Activated naive CD4-positive, alpha-beta T cell treated with anti-CD3 and anti-CD28 coated beads, Interleukin-2, amount 10 ng/mL, durations not matched to agents 7 days and 5 days (primary cell): Measurements from ENCODE around the gene STMN3.
"Not testable (repeated sequence)": the region's sequence is repeated elsewhere in the genome, so short reads cannot be mapped to it uniquely, and the experiment has no call there.

ENCODE experiments used
- CTCF ChIA-PET: fragments of 350-600 bp; sonication (Branson Sonifier 250); formaldehyde crosslinking; loops from one replicate; lab custom pipeline; 2021; ENCODE audit warnings: antibody characterized with exemption; lab: Charles Lee
- DNase-seq: peaks from one replicate; pipeline ENCODE4 v3.0.0-alpha.2; 2020
- H3K27ac Mint-ChIP-seq: one replicate; pipeline ENCODE4 v1.8.0; 2021; ENCODE audit warnings: mild to moderate bottlenecking, moderate library complexity, mixed read lengths
- H3K27me3 Mint-ChIP-seq: one replicate; pipeline ENCODE4 v1.8.0; 2021; ENCODE audit warnings: mild to moderate bottlenecking, mixed read lengths
- H3K36me3 Mint-ChIP-seq: one replicate; pipeline ENCODE4 v1.8.0; 2021; ENCODE audit warnings: mixed read lengths
- H3K4me1 Mint-ChIP-seq: one replicate; pipeline ENCODE4 v1.8.0; 2021; ENCODE audit warnings: mixed read lengths
- H3K4me3 Mint-ChIP-seq: one replicate; pipeline ENCODE4 v1.8.0; 2021; ENCODE audit warnings: mild to moderate bottlenecking, moderate library complexity, mixed read lengths
- H3K9me3 Mint-ChIP-seq: one replicate; pipeline ENCODE4 v1.8.0; 2021; ENCODE audit warnings: mixed read lengths

Gene STMN3

DNA sequence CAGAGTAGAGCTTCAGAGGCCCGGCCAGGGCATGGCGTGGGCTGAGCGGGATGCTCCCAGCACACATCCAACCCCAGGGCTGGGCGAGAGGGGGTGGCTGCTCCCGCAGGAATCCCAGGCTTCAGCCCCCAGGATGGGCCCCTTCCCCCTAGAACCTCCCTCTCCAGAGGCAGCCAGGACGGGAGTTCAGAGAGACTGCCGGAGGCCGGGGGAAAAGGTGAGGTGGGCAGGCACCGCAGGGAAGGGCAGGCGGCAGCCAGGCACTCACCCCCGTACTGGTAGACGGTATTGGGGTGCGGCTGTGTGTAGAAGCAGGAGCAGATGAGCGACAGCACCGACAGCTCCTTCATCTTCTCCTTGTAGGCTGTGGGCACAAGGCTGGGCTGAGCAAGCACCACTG lies 9.3 kb downstream of the STMN3 start:
- DNase-seq, result no peak
- Mint-ChIP-seq H3K27me3 (peaks cover 16% of the 10 kb centered on the region), H3K4me3 (no peak overlapping the region), H3K9me3 (no peaks in the 10 kb centered on the region), H3K4me1 (peaks cover 20% of the 10 kb centered on the region), H3K27ac (peak overlapping the region; percentile 64), H3K36me3 (peaks cover 10% of the 10 kb centered on the region)
- CTCF ChIA-PET, result interaction anchor here (1.1 to 3.2 kb wide), 2 partner anchors 16 to 107 kb away, joined by 4 to 17 read pairs; partner anchors contain the start of genes GMEB2 and PTK6

DNA sequence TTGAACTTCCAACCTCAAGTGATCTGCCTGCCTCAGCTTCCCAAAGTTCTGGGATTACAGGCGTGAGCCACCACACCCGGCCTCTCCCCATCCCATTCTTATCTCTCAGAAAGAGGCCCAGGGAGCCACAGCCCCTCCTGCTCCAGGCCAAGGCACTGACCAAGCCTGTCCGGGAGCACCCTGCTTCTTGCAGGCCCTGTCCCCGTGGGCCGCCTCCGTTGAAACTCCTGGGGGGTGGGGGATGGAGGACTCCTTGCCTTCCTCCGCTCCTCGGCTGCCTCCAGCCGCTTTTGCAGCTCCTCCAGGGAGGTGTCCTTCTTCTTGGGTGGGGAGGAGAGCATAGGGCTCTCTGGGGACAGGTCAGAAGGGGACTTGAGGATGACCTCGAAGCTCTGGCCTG lies 9.7 kb downstream of the STMN3 start:
- H3K27ac Mint-ChIP-seq, result peak overlapping the region; percentile 72
- H3K36me3 Mint-ChIP-seq, result peaks cover 10% of the 10 kb centered on the region
- H3K9me3 Mint-ChIP-seq, result no peaks in the 10 kb centered on the region
- DNase-seq, result no peak
- peaks cover 11% of the 10 kb centered on the region for H3K27me3 Mint-ChIP-seq
- peaks cover 24% of the 10 kb centered on the region for H3K4me1 Mint-ChIP-seq
- peak overlapping the region; percentile 59 for H3K4me3 Mint-ChIP-seq
- CTCF ChIA-PET, result interaction anchor here (1.1 to 3.2 kb wide), 2 partner anchors 16 to 106 kb away, joined by 4 to 17 read pairs; partner anchors contain the start of genes GMEB2 and PTK6

DNA sequence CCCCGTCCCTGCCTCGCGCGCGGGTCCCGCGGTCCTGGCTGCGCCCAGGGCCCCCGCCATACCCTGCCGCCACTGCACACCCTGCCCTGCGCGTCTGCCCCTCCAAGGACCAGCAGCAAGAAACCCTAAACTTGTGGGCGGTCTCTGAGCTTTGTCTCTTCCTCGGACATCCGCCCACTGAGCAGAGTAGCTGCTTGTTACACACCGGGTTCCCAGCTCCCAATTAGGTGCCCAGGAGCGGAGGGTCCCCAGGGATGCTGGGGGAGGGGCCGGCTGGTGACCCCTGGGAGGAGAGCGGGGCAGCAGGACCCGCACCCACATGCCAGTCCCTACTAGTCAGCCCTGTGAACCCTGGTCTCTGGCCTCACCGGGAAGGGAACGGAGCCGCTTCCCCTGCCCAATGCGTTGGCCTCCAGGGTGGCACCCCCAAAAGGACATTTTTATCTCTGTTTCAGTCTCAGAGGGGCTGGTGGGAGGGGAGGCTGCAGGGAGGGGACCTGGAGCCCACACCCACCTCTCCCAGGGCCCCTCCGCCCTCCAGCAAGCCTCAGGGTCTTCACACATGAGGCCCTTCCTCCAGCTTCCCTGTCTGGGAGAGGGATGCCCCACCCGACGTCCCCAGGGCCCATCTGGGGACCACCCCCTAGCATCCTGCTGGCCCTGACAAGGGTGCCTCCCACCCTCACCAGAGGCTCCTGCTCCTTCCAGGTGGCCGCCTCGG lies 10.5 kb downstream of the STMN3 start:
- peaks cover 12% of the 10 kb centered on the region for H3K36me3 Mint-ChIP-seq
- H3K4me1 Mint-ChIP-seq, result peaks cover 30% of the 10 kb centered on the region
- peaks cover 9% of the 10 kb centered on the region for H3K27me3 Mint-ChIP-seq

DNA sequence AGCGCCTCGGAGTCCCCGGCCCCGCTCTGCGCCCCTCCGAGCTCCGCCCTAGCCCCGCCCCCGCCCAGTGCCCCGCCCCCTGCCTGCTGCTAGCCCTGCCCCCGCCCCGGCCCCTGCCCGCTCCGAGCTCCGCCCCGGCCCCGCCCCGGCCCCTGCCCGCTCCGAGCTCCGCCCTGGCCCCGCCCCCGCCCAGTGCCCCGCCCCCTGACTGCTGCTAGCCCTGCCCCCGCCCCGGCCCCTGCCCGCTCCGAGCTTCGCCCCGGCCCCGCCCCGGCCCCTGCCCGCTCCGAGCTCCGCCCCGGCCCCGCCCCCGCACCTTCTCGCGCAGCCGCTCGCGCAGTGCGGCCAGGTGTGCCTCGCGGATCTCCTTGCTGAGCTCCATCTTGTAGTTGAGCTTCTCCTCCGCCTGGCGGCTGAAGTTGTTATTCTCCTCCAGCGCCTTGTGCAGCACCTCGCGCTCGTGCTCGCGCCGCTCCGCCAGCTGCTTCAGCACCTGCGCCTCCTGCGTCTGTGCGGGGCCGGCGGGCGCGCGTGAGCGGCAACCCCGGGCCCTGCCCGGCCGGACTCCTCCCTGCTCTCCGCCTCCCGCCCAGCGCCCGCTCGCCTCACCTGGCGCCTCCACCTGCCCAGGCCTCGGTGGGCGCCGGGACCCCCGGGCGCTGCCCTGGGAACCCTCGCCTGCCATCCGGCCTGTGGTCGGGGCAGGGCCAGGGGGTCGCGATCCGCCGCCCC lies 11.3 kb downstream of the STMN3 start:
- peaks cover 9% of the 10 kb centered on the region for H3K27me3 Mint-ChIP-seq
- H3K4me1 Mint-ChIP-seq, result peaks cover 37% of the 10 kb centered on the region
- peak; percentile 97 for DNase-seq
- CTCF ChIA-PET, result interaction anchor here (0.8 to 3.2 kb wide), 9 partner anchors 9 to 104 kb away, joined by 3 to 17 read pairs (median 4); partner anchors contain the start of genes ARFRP1, GMEB2, HELZ2 and RTEL1
- H3K4me3 Mint-ChIP-seq, result peak overlapping the region; percentile 74
- peak overlapping the region; percentile 93 for H3K27ac Mint-ChIP-seq
- H3K9me3 Mint-ChIP-seq, result no peaks in the 10 kb centered on the region
- H3K36me3 Mint-ChIP-seq, result peaks cover 12% of the 10 kb centered on the region

More for the DNA sequence above, 10.5 kb downstream of the STMN3 start:
- peak overlapping the region; percentile 59 for H3K4me3 Mint-ChIP-seq
- H3K9me3 Mint-ChIP-seq, result no peaks in the 10 kb centered on the region
- DNase-seq, result no peak
- CTCF ChIA-PET, result interaction anchor here (1.1 to 3.2 kb wide), 3 partner anchors 11 to 15 kb away, joined by 5 to 17 read pairs (median 7); partner anchors contain the start of genes GMEB2, RTEL1 and STMN3
- H3K27ac Mint-ChIP-seq, result peak overlapping the region; percentile 74

DNA sequence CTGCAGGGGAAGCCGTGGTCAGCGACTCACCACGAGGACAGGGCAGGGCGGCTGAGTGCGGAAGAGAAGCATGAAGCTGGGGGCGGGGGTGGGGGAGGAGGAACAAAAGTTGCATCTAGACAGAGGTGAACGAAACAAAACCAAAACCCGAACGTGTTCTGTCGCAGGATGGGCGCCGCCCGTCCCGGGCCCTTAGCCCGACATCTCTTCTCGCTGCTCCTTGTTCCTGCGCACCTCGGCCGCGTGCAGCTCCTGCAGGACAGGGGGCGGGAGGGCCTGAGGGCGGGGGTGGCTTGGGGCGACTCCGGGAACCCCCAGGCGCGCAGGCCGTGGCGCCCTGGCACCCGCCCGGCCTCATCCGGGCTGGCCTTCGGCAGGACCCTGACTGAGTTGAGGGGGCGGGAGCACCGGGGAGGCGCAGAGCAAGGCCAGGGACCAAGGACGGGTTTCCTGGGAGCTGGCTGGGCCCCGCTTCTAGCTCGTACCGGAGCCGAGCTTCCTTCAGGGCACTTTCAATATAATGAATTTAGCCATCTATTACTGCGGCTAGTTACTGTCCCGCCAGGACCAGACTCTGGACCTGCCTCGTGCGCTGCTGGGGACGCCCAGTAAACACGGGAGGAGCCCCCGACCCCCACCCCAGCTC lies 12.0 kb downstream of the STMN3 start:
- CTCF ChIA-PET, result interaction anchor here (0.8 to 3.2 kb wide), 9 partner anchors 10 to 103 kb away, joined by 3 to 17 read pairs (median 4); partner anchors contain the start of genes ARFRP1, GMEB2, HELZ2 and RTEL1
- DNase-seq, result peak; percentile 81

DNA sequence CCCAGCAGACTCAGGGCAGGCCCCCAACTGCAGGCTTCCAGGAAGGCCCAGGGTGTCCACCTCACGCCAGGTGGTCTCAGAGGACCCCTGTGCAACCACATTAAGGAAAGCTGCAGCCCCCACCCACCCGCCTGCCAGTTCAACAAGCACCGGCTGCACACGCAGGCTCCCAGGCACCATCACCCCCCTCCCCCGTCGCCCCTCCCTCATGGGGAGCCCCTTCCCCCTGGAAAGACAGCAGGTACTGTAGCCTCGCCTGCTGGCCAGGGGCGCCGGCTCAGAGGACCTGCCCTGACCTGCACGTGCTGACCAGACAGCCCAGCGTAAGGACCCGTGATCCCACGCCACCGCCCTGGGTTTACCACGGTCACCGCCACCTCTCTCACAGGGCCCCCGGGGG lies 12.5 kb downstream of the STMN3 start:
- peak; percentile 51 for DNase-seq

More for the DNA sequence above, 12.0 kb downstream of the STMN3 start:
- H3K4me1 Mint-ChIP-seq, result peaks cover 40% of the 10 kb centered on the region
- H3K4me3 Mint-ChIP-seq, result peak overlapping the region; percentile 74
- H3K36me3 Mint-ChIP-seq, result peaks cover 12% of the 10 kb centered on the region
- no peaks in the 10 kb centered on the region for H3K9me3 Mint-ChIP-seq
- H3K27me3 Mint-ChIP-seq, result peaks cover 9% of the 10 kb centered on the region
- peak overlapping the region; percentile 93 for H3K27ac Mint-ChIP-seq

DNA sequence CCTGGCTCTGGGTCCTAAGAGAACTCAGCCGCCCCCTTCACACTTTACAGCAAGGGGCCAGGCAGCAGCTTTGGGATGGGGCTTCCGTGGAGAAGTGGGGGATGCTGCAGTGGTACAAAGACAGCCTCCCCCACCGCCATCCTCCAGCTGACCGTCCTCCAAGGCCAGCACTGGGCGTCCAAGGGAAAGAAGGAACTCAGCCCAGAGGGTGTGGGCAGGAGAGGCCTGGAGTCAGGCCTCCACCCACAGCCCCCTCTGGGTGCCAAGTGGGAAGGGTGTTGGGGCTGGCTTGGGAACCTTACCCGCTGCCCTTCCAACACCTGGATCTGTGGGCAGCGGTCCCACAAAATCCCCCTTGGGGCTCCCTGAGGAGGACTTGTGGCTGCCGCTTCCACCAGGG lies 13.1 kb downstream of the STMN3 start:
- peaks cover 49% of the 10 kb centered on the region for H3K4me1 Mint-ChIP-seq
- H3K4me3 Mint-ChIP-seq, result peak overlapping the region; percentile 91
- CTCF ChIA-PET, result no interaction called here
- H3K9me3 Mint-ChIP-seq, result no peaks in the 10 kb centered on the region
- peaks cover 12% of the 10 kb centered on the region for H3K36me3 Mint-ChIP-seq
- no peak for DNase-seq
- H3K27me3 Mint-ChIP-seq, result peaks cover 9% of the 10 kb centered on the region
- peak overlapping the region; percentile 100 for H3K27ac Mint-ChIP-seq

More for the DNA sequence above, 12.5 kb downstream of the STMN3 start:
- H3K4me1 Mint-ChIP-seq, result peaks cover 43% of the 10 kb centered on the region
- not testable (repeated sequence) for H3K9me3 Mint-ChIP-seq, H3K27me3 Mint-ChIP-seq
- H3K36me3 Mint-ChIP-seq, result peaks cover 12% of the 10 kb centered on the region
- peak overlapping the region; percentile 91 for H3K4me3 Mint-ChIP-seq
- H3K27ac Mint-ChIP-seq, result peak overlapping the region; percentile 100
- CTCF ChIA-PET, result interaction anchor here (1.6 to 3.2 kb wide), 2 partner anchors 13 to 48 kb away, joined by 3 to 17 read pairs; partner anchors contain the start of gene GMEB2

DNA sequence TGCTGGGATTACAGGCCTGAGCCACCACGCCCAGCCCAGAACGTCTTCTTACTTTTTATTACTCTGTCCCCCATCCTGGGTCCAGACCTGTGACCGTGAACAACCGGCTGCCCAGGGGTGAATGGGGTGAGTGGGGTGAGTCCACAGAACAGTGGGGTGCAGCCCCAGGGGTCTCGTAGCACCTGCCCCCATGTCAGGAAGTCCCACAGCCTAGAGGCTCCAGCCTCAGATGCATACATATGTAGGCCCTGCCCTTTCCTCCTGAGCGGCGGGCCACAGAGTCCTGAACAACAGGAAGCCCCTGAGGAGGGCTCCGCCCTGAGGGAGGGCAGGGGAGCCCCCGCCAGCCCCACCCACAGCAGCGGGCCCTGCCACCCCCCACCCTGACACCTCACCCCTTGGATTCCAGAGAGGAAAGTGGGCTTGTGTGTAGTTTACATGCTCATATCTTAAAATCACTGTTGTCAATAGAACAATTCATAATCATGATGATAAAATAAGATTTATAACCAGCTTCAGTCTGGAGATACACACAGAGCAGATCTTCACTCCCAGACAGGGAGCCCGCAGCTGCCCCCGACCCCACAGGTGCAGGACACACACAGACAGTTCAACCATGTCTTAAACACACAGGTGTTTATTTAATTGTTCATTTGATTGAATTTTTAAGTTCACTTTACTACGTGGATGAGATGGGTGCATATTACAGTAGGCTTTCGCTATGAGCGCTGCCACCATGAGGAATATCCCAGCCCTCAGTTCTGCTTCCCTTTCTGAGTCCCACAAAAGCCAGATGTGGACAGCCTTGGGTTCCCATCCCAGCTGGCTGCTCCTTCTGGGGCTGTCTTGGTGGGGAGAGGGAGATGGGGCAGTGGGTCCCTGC lies 13.9 kb downstream of the STMN3 start:
- DNase-seq, result peak; percentile 90
- no peaks in the 10 kb centered on the region for H3K9me3 Mint-ChIP-seq
- H3K27ac Mint-ChIP-seq, result peak overlapping the region; percentile 100
- peaks cover 54% of the 10 kb centered on the region for H3K4me1 Mint-ChIP-seq
- H3K36me3 Mint-ChIP-seq, result peaks cover 12% of the 10 kb centered on the region
- H3K27me3 Mint-ChIP-seq, result peaks cover 9% of the 10 kb centered on the region
- peak overlapping the region; percentile 91 for H3K4me3 Mint-ChIP-seq
- CTCF ChIA-PET, result no interaction called here

DNA sequence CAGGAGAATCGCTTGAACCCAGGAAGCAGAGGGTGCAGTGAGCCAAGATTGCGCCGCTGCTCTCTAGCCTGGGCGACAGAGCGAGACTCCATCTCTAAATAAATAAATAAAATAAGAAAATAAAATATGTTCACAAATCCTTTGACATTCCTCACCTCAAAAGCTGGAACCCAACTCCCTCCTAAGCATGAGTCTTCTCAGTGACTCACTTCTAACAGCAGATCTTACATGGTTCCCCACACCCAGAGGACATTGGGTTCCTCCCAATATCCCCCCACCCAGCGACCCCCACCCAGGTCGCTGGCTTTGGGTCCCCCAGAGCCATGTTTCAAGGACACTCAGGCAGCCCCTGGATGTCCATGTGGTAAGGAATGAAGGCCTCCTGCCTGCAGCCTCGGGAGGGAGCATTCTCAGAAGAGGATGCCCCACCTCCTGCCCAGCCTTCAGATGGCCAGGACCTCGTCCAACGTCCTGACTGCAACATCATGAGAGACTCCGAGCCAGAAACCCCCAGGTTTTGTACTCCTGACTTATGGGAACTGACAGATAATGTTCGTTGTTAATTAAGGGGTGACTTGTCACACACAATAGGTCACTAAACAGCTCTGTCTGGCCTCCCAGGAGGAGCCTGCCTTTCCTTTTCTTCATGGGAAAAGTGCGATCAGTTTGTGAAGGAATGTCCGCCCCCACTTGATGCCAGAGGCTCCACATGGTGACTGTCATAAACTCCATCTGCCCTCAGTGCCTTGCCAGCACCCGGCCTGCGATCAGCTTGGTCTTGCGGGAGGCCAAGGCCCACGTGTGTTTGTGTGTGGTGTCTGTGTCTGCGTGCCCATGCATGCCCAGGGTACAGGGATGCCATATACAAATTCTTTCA lies 16.2 kb downstream of the STMN3 start:
- Mint-ChIP-seq H3K36me3 (peaks cover 18% of the 10 kb centered on the region), H3K27ac (peak overlapping the region; percentile 100)

DNA sequence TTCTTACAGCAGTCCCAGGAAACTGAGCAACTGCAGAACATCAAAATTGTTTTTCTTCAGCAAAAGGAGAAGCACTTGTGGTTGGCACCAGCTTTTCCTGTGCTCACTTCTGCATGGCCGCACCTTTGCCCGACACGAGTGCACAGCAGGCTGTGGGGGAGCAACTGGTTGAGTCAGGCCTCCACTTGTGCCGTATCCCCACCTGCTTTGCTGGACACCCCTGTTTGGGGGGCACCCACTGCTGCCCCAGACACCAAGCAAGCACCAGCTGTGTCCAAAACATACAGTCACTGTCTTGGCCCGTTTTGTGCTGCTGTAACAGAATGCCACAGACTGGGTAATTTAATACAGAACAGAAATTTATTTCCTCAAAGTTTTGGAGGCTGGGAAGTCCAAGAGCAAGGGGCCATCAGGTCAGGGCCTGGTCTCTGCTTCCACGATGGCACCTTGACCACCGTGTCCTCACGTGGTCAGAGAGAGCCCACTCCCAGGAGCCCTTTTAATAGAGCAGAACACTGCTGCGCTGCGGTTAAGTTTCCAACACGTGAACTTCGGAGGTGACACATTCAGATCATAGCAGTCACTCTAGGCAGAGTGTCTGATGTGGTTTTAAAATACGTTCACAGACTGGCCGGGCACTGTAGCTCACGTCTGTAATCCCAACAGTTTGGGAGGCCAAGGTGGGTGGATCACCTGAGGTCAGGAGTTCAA lies 17.6 kb downstream of the STMN3 start:
- DNase-seq, result peak; percentile 87
- CTCF ChIA-PET, result interaction anchor here (1.0 to 1.1 kb wide), 2 partner anchors 97 to 98 kb away, joined by 3 read pairs; no protein-coding TSS in a partner anchor
- Mint-ChIP-seq H3K9me3 (no peaks in the 10 kb centered on the region), H3K27me3 (no peaks in the 10 kb centered on the region), H3K27ac (peak overlapping the region; percentile 100), H3K4me1 (peaks cover 66% of the 10 kb centered on the region), H3K36me3 (peaks cover 25% of the 10 kb centered on the region), H3K4me3 (peak overlapping the region; percentile 64)

More for the DNA sequence above, 16.2 kb downstream of the STMN3 start:
- DNase-seq, result no peak
- Mint-ChIP-seq H3K9me3 (no peaks in the 10 kb centered on the region), H3K4me3 (no peak overlapping the region), H3K4me1 (peaks cover 60% of the 10 kb centered on the region), H3K27me3 (no peaks in the 10 kb centered on the region)
- CTCF ChIA-PET, result interaction anchor here (1.0 to 1.3 kb wide), 2 partner anchors 10 to 99 kb away, joined by 3 read pairs; partner anchors contain the start of gene GMEB2

DNA sequence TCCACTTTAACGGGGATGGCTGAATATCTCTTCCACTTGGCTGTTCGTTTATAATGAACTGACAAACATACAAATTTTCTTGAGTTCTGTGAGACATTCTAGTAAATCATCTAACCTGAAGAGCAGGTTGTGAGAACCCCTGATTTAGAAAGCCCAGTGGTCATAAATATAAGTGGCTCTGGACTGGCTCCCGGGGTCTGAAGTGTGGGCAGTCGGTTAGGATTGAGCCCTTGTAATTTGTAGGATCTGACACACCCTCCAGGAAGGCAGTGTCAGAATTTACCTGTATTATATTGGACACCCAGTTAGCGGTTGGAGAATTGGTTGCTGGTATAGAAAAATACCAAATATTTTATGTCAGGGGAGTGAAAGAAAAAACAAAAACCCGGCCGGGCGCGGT lies 19.5 kb downstream of the STMN3 start:
- peak overlapping the region; percentile 88 for H3K27ac Mint-ChIP-seq
- CTCF ChIA-PET, result no interaction called here
- no peak overlapping the region for H3K4me3 Mint-ChIP-seq
- peaks cover 26% of the 10 kb centered on the region for H3K36me3 Mint-ChIP-seq
- H3K9me3 Mint-ChIP-seq, result no peaks in the 10 kb centered on the region
- no peak for DNase-seq
- no peaks in the 10 kb centered on the region for H3K27me3 Mint-ChIP-seq
- H3K4me1 Mint-ChIP-seq, result peaks cover 70% of the 10 kb centered on the region

DNA sequence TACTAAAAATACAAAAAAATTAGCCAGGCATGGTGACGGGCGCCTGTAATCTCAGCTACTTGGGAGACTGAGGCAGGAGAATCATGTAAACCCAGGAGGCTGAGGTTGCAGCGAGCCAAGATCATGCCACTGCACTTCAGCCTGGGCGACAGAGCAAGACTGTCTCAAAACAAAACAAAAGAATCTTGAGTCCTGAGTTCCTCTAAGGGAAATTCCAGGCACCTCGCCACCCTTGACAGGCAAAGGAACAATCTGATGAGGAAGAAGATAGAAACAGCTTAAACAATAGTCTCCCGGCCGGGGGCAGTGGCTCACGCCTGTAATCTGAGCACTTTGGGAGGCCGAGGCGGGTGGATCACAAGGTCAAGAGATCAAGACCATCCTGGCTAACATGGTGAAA lies 21.8 kb downstream of the STMN3 start:
- H3K9me3 Mint-ChIP-seq, H3K27me3 Mint-ChIP-seq, H3K4me3 Mint-ChIP-seq: not testable (repeated sequence)
- Mint-ChIP-seq H3K36me3 (peaks cover 31% of the 10 kb centered on the region), H3K27ac (peak overlapping the region; percentile 14), H3K4me1 (peaks cover 59% of the 10 kb centered on the region)
- DNase-seq, result peak; percentile 5
- CTCF ChIA-PET, result interaction anchor here (2.2 kb wide), 1 partner anchor 92 kb away, joined by 6 read pairs; no protein-coding TSS in a partner anchor
